Liver (tissue), 3 donors: ENCODE data around the gene SEC22A.

ENCODE experiments used
- CTCF ChIP-seq: fragments of 150-350 bp; IDR thresholded peaks from 2 replicates; pipeline ENCODE4 v1.5.1; 2017; ENCODE audit warnings: improper control_type of control experiment, low read depth, low read length; ENCODE audit not compliant: missing input control
- FOXA1 ChIP-seq: IDR thresholded peaks from 2 replicates; pipeline ENCODE4 v1.6.1; 2016; ENCODE audit warnings: antibody characterized with exemption
- RAD21 ChIP-seq, 2 donors: IDR thresholded peaks; 2 replicates each; pipeline ENCODE4 v1.6.1; 2016; ENCODE audit warnings: antibody characterized with exemption in 2 of 2, mild to moderate bottlenecking in 2 of 2
- REST ChIP-seq: IDR thresholded peaks from 2 replicates; pipeline ENCODE4 v1.6.1; 2016; ENCODE audit warnings: antibody characterized with exemption, mild to moderate bottlenecking
- TAF1 ChIP-seq: conservative IDR thresholded peaks from 2 replicates; pipeline ENCODE4 v1.6.1; 2016; ENCODE audit warnings: antibody characterized with exemption, mild to moderate bottlenecking
- donor health status: healthy.
- donor health status: healthy.

GRCh38 chr3:123186695-123187094, 15.0 kb upstream of the SEC22A start:
- TF ChIP-seq CTCF (no peak), TAF1 (no peak), REST (no peak), RAD21 (IDR thresholded peaks at IDR 0.05) (no peak), FOXA1 (no peak)
